Transverse colon (tissue), 4 donors: ENCODE data around the gene LHFPL3. TPM values are rescaled to one million over a fixed set of nuclear protein-coding genes. Genes with fewer than 3 reads are reported as not detected.
"Not testable (repeated sequence)": the region's sequence is repeated elsewhere in the genome, so short reads cannot be mapped to it uniquely, and the experiment has no call there.

Source experiments
- DNase-seq: peaks from one replicate; pipeline ENCODE4 v3.0.0-alpha.2; 2019
- H3K27ac ChIP-seq, 4 donors: fragments of 200-600 bp; sonication (generic); 2 replicates each; pipeline ENCODE4 v1.5.1; 2016 to 2018; ENCODE audit warnings: inconsistent platforms in 4 of 4
- H3K27me3 ChIP-seq: fragments of 200-600 bp; sonication (generic); 2 replicates; pipeline ENCODE4 v1.5.1; 2017; ENCODE audit warnings: inconsistent platforms
- H3K36me3 ChIP-seq, 4 donors: fragments of 200-600 bp; sonication (generic); 2 replicates each; pipeline ENCODE4 v1.5.1; 2017 to 2019; ENCODE audit warnings: inconsistent platforms in 4 of 4
- H3K4me1 ChIP-seq, 4 donors: fragments of 200-600 bp; sonication (generic); 2 replicates each; pipeline ENCODE4 v1.5.1; 2017 to 2020; ENCODE audit warnings: inconsistent platforms in 4 of 4
- H3K4me3 ChIP-seq, 4 donors: fragments of 200-600 bp; sonication (generic); 1 replicate in 1 of 4; 2 replicates in 3 of 4; pipeline versions ENCODE4 v1.5.1 to v1.6.1; 2017 to 2019; ENCODE audit warnings: inconsistent platforms in 4 of 4
- H3K9me3 ChIP-seq, 2 donors: fragments of 200-600 bp; sonication (generic); 2 replicates each; pipeline ENCODE4 v1.5.1; 2017 to 2019; ENCODE audit warnings: inconsistent platforms in 2 of 2
- CTCF ChIP-seq, 5 experiments: fragments of 200-600 bp in 3 of 5; fragments of 450-650 bp in 2 of 5; sonication (generic) in 3 of 5; IDR thresholded peaks; 1 replicate in 2 of 5; 2 replicates in 3 of 5; pipeline ENCODE4 v1.5.1; 2016 to 2017; ENCODE audit warnings: antibody characterized with exemption in 5 of 5, inconsistent platforms in 3 of 5, mild to moderate bottlenecking in 2 of 5, moderate library complexity in 1 of 5
- EP300 ChIP-seq: sonication (generic); formaldehyde crosslinking; IDR thresholded peaks from one replicate; pipeline ENCODE4 v1.6.1; 2017; ENCODE audit warnings: antibody characterized with exemption, low read depth
- POLR2A ChIP-seq: fragments of 450-650 bp; IDR thresholded peaks from one replicate; pipeline ENCODE4 v1.6.1; 2016; ENCODE audit warnings: antibody characterized with exemption, mild to moderate bottlenecking, moderate library complexity
- POLR2AphosphoS5 ChIP-seq, 3 donors: sonication (generic); formaldehyde crosslinking; IDR thresholded peaks; one replicate each; pipeline ENCODE4 v1.6.1; 2016; ENCODE audit warnings: antibody characterized with exemption in 3 of 3
- WGBS, 2 donors: methylation state at CpG; one replicate each; pipeline ENCODE4 v1.1.5; 2018; ENCODE audit warnings: low coverage in 1 of 2; 5-methylcytosine and 5-hydroxymethylcytosine counted together
- in situ Hi-C, 4 donors: fragments of 200-750 bp; cut with MboI; loops; one replicate each; pipeline versions ENCODE4 v1.15.0 to v1.15.1; 2017; ENCODE audit warnings: low sequenced_read_pairs in 3 of 4, low pct_ligation_motif_present in 1 of 4, low pct_unique_long_range_greater_than_20kb in 1 of 4
- intact Hi-C: fragments of 100-400 bp; cut with DNase I; formaldehyde crosslinking; loops from one replicate; pipeline ENCODE4 v1.15.1; 2023; ENCODE audit warnings: low total_unique reads
- total RNA-seq, 4 donors: library from RNA; depleted of rRNA; stranded (reverse); fragments of >200 nt; gene quantifications; one replicate each; pipeline ENCODE4 v1.1.0, GENCODE V29; 2016

The LHFPL3 gene
- total RNA-seq, 4 donors from 2014 or later = 0.27 to 0.80 (median 0.32) TPM; not detected in 1

DNA sequence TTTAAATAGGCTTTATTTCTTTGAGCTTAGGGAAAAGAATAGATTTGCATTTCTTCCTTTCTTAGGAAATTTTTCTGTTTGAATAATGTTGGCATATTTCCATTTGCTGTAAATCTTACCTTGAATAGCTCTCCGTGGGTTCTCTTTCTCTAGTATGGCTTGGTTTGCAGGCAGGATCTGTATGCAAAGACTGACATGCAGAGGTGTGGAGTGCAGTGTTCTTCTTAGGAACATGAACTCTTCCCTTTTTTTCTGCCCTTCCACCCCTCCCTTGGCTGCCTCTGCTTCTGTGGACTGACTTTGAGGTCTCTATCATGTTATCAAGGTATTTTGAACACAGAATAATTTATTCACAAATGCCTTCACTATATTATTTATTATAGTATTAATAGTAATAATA is 222.8 kb downstream of the LHFPL3 start:
- intact Hi-C loops = no loop called here
- no peak for DNase-seq

GRCh38 chr7:104552102-104552501 is 223.7 kb downstream of the LHFPL3 start:
- no peaks in the 10 kb centered on the region for H3K36me3 ChIP-seq
- no peaks in the 10 kb centered on the region for H3K9me3 ChIP-seq
- no peak overlapping the region for H3K27ac ChIP-seq
- WGBS, 2 donors = 5% methylated on average over 4 of the region's 4 CpGs; no CpG with 5 or more reads in 1 of the 2 donors
- no peaks in the 10 kb centered on the region for H3K4me1 ChIP-seq
- DNase-seq = peak; percentile 32
- in situ Hi-C loops (no loop called here), intact Hi-C loops (no loop called here)
- H3K27me3 ChIP-seq = no peaks in the 10 kb centered on the region
- H3K4me3 ChIP-seq = no peak overlapping the region
- TF ChIP-seq POLR2AphosphoS5 (IDR thresholded peaks at IDR 0.05) = no peak
- TF ChIP-seq POLR2A = no peak
- no peak for TF ChIP-seq EP300
- no peak for TF ChIP-seq CTCF (IDR thresholded peaks at IDR 0.05)

More for the DNA sequence above, 222.8 kb downstream of the LHFPL3 start:
- no peak for TF ChIP-seq POLR2A
- TF ChIP-seq CTCF (IDR thresholded peaks at IDR 0.05) = no peak
- no peak for TF ChIP-seq POLR2AphosphoS5 (IDR thresholded peaks at IDR 0.05)
- no peak for TF ChIP-seq EP300
- WGBS, 2 donors = 46 to 86% methylated on average over 1 of the region's 1 CpG
- in situ Hi-C loops = no loop called here
- Histone ChIP-seq H3K27ac (no peak overlapping the region), H3K4me3 (no peak overlapping the region), H3K27me3 (no peaks in the 10 kb centered on the region), H3K36me3 (no peaks in the 10 kb centered on the region), H3K9me3 (no peaks in the 10 kb centered on the region), H3K4me1 (no peaks in the 10 kb centered on the region)

DNA sequence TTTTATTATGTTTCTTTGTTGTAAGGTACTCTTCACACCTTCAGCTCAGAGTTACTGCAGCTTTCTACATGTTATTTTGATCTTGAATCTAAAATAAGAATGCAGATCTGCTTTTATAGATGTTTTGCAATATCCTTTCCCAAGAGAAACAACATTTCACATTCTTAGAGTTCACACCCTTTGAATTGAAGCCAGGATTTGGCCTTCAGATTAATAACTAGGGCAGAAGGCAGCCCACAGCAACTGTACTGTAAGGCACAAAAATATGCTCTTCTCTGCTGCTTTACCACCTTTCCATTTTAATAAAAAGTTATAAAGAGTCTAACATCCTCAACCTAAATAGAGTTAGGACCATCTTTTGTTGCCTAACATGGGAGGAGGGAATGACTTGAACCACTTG is 224.7 kb downstream of the LHFPL3 start:
- H3K36me3 ChIP-seq = no peaks in the 10 kb centered on the region
- H3K27ac ChIP-seq = no peak overlapping the region
- in situ Hi-C loops = no loop called here
- TF ChIP-seq CTCF (IDR thresholded peaks at IDR 0.05) (no peak), POLR2AphosphoS5 (IDR thresholded peaks at IDR 0.05) (no peak), EP300 (no peak), POLR2A (no peak)
- no peaks in the 10 kb centered on the region for H3K9me3 ChIP-seq
- H3K4me3 ChIP-seq = no peak overlapping the region
- DNase-seq = no peak
- no peaks in the 10 kb centered on the region for H3K4me1 ChIP-seq
- intact Hi-C loops = no loop called here
- H3K27me3 ChIP-seq = no peaks in the 10 kb centered on the region

DNA sequence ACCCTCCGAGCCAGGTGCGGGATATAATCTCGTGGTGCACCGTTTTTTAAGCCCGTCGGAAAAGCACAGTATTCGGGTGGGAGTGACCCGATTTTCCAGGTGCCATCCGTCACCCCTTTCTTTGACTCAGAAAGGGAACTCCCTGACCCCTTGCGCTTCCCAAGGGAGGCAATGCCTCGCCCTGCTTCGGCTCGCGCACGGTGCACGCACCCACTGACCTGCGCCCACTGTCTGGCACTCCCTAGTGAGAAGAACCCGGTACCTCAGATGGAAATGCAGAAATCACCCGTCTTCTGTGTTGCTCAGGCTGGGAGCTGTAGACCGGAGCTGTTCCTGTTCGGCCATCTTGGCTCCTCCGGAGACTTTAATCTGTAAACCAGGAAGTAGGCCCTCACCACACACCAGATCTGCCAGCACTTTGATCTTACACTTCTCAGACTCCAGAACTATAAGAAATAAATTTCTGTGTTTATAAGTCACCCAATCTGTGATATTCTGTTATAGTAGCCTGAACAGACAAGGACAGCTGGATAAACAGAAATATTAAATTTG is 235.0 kb downstream of the LHFPL3 start:
- H3K36me3 ChIP-seq, in situ Hi-C loops, H3K27ac ChIP-seq, H3K9me3 ChIP-seq, intact Hi-C loops, H3K4me3 ChIP-seq, H3K27me3 ChIP-seq, H3K4me1 ChIP-seq, DNase-seq: not testable (repeated sequence)
- 94 to 100% methylated on average over 1 to 21 of the region's 22 CpGs for WGBS, 2 donors

DNA sequence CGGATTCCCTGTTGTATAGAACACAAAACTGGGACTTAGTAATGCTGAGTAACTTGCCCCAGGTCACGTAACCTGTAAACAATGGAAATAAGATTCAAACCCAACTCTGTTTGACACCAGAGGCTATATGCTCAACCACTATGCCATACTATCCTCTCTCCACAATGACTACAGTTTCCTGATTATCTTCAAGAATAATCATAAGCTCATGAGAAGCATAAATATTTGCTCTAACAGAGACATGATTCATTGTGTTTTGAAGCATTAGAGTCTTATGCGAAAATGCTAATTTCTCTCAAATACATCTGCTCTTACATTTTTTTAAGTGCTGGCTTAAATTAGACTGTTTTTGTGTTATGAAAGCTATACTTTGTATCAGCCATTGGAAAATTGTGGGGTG is 241.3 kb downstream of the LHFPL3 start:
- Histone ChIP-seq H3K27ac (no peak overlapping the region), H3K36me3 (no peaks in the 10 kb centered on the region), H3K4me1 (no peaks in the 10 kb centered on the region), H3K4me3 (no peak overlapping the region), H3K27me3 (no peaks in the 10 kb centered on the region), H3K9me3 (no peaks in the 10 kb centered on the region)
- DNase-seq = no peak
- TF ChIP-seq EP300 (no peak), CTCF (IDR thresholded peaks at IDR 0.05) (no peak), POLR2A (no peak), POLR2AphosphoS5 (IDR thresholded peaks at IDR 0.05) (no peak)
- WGBS, 2 donors = 69 to 79% methylated on average over 3 of the region's 3 CpGs
- in situ Hi-C loops (no loop called here), intact Hi-C loops (no loop called here)
